ENCODE data around the gene DCANP1.
A peak's percentile ranks its signal among the peaks of the same experiment; 100 is the strongest.

DCANP1 gene

DNA sequence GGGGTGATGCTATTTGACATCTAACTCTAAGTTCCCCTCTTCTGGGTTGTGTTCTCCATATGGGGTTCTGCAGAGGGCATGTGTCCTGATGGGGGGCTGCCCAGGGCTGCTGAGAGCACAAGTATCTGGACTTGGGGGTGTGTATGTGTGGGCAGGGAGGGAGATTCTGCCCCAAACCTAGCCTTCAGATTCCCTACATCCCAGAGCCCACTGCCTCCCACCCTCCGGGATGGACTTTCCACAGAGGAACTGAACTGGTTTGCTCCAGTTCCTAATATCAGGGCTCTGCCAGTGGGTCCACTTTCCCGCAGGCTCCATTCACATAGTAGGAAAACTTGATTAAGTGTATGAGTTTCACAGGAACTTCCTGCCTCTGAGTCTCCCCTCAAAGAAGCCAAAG lies 21.4 kb upstream of the DCANP1 start:
- no peak for DNase-seq (ENCODE audit: low read depth)
- TF ChIP-seq, protein P1, sequence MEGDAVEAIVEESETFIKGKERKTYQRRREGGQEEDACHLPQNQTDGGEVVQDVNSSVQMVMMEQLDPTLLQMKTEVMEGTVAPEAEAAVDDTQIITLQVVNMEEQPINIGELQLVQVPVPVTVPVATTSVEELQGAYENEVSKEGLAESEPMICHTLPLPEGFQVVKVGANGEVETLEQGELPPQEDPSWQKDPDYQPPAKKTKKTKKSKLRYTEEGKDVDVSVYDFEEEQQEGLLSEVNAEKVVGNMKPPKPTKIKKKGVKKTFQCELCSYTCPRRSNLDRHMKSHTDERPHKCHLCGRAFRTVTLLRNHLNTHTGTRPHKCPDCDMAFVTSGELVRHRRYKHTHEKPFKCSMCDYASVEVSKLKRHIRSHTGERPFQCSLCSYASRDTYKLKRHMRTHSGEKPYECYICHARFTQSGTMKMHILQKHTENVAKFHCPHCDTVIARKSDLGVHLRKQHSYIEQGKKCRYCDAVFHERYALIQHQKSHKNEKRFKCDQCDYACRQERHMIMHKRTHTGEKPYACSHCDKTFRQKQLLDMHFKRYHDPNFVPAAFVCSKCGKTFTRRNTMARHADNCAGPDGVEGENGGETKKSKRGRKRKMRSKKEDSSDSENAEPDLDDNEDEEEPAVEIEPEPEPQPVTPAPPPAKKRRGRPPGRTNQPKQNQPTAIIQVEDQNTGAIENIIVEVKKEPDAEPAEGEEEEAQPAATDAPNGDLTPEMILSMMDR (conservative IDR thresholded peaks at IDR 0.05; ENCODE audit: low read depth, low read length): no peak
- H3K4me3 ChIP-seq (ENCODE audit: low read depth, low read length): no peak overlapping the region

DNA sequence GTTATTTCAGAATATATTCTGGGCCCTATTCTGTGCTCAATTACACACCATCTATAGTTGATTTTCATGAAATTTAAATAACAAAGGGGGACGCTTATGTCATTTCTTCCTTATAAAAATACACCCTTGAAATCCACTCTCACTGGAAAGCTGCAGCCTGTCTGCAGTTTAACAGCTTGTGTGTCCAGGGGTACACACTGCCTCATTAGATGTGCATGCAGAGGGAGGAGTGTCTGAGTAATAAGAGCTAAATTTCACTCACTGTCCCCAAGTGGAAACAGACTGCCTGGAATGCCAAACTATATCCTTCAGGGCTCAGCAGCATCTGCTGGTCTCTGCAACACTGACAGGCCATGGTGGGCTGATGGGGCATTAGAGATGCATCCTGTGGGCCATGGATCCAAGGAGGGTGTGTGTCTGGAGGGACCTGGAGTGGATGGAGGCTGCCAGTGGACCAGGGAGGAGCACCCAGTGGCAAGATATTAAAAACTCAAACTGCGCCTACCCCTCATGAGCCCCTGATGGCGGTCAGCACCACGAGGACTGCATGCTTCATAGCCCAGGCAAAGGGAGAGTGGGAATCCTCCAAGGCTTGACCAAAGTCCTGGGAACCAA lies 20.8 kb upstream of the DCANP1 start:
- TF ChIP-seq, protein P1 (conservative IDR thresholded peaks at IDR 0.05; ENCODE audit: low read depth, low read length): no peak
- H3K4me3 ChIP-seq (ENCODE audit: low read depth, low read length): no peak overlapping the region
- no peak for DNase-seq (ENCODE audit: low read depth)

GRCh38 chr5:135467051-135467625 lies 20.0 kb upstream of the DCANP1 start:
- TF ChIP-seq, protein P1 (conservative IDR thresholded peaks at IDR 0.05; ENCODE audit: low read depth, low read length): no peak
- H3K4me3 ChIP-seq (ENCODE audit: low read depth, low read length): no peak overlapping the region
- DNase-seq (ENCODE audit: low read depth): no peak

- TF ChIP-seq, protein P1 (conservative IDR thresholded peaks at IDR 0.05; ENCODE audit: low read depth, low read length): peak; percentile 91
- DNase-seq (ENCODE audit: low read depth): peak; percentile 80
- H3K4me3 ChIP-seq (ENCODE audit: low read depth, low read length): peak overlapping the region; percentile 21
Measured at GRCh38 chr5:135466178-135467050, 19.3 kb upstream of the DCANP1 start.

GRCh38 chr5:135465391-135466122 lies 18.4 kb upstream of the DCANP1 start:
- TF ChIP-seq, protein P1 (conservative IDR thresholded peaks at IDR 0.05; ENCODE audit: low read depth, low read length): no peak
- DNase-seq (ENCODE audit: low read depth): no peak
- no peak overlapping the region for H3K4me3 ChIP-seq (ENCODE audit: low read depth, low read length)

DNA sequence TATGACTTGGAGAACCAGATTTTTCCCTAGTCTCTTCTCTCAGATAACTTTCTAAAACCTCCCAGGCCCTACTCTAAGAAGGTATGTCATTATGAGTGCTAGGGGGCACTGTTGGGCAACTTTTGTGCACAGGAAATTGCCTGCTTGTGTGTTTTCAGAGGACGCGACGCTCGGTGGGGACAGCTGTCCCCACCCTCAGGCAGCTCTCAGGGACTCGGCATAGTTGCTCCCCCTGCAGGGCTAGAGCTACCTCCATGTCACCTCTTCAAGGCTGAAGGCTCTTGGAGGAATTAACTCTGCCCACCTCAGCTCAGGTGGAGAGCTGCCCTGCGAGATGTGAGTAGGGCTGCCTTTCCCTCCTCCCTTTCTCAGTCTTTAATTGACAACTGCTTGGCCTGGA lies 15.2 kb upstream of the DCANP1 start:
- no peak overlapping the region for H3K4me3 ChIP-seq (ENCODE audit: low read depth, low read length)
- TF ChIP-seq, protein P1 (conservative IDR thresholded peaks at IDR 0.05; ENCODE audit: low read depth, low read length): peak; percentile 54
- peak; percentile 56 for DNase-seq (ENCODE audit: low read depth)

Measured in choroid plexus epithelial cell (primary cell).